Keratinocyte (primary cell): ENCODE data around the gene IFT43. TPM values are rescaled to one million over a fixed set of nuclear protein-coding genes. Genes with fewer than 3 reads are reported as not detected.

Source experiments
- DNase-seq: peaks from one replicate; pipeline ENCODE4 v3.0.0-alpha.2; 2011; ENCODE audit warnings: low read depth, missing footprints, low spot score
- FAIRE-seq: peaks from 2 replicates; lab custom pipeline; 2011; peaks lifted over from hg19 to GRCh38; lab: Jason Lieb, UNC
- H2AFZ ChIP-seq: 2 replicates; pipeline ENCODE4 v1.6.0; 2012; ENCODE audit warnings: low read length, control low read depth, inconsistent platforms; ENCODE audit not compliant: control insufficient read depth
- H3K27ac ChIP-seq: 2 replicates; pipeline ENCODE4 v1.5.1; 2011; ENCODE audit warnings: low read length; ENCODE audit not compliant: control insufficient read depth, insufficient read depth
- H3K27me3 ChIP-seq: 3 replicates; pipeline ENCODE4 v1.6.0; 2011; ENCODE audit warnings: low read length; ENCODE audit not compliant: control insufficient read depth, insufficient read depth; ENCODE audit errors: extremely low read depth
- H3K36me3 ChIP-seq, 2 experiments: 2 replicates in 1 of 2; 3 replicates in 1 of 2; pipeline ENCODE4 v1.5.1; 2011; ENCODE audit warnings: low read length in 2 of 2, mild to moderate bottlenecking in 1 of 2; ENCODE audit not compliant: control insufficient read depth in 2 of 2, insufficient read depth in 2 of 2; ENCODE audit errors: extremely low read depth in 1 of 2
- H3K4me1 ChIP-seq: 3 replicates; pipeline ENCODE4 v1.5.1; 2011; ENCODE audit warnings: low read length; ENCODE audit not compliant: control insufficient read depth, insufficient read depth; ENCODE audit errors: extremely low read depth
- H3K4me2 ChIP-seq: 3 replicates; pipeline ENCODE4 v1.6.0; 2011; ENCODE audit warnings: low read depth, low read length; ENCODE audit not compliant: control insufficient read depth, insufficient read depth; ENCODE audit errors: extremely low read depth
- H3K4me3 ChIP-seq, 3 experiments: fragments of 200-600 bp in 1 of 3; sonication (generic) in 1 of 3; 2 replicates in 2 of 3; 3 replicates in 1 of 3; pipeline ENCODE4 v1.5.1; 2011 to 2016; ENCODE audit warnings: low read length in 3 of 3, mild to moderate bottlenecking in 3 of 3, control low read depth in 2 of 3, inconsistent platforms in 1 of 3, low read depth in 1 of 3, mixed read lengths in 1 of 3, mixed run types in 1 of 3, moderate library complexity in 1 of 3; ENCODE audit not compliant: control insufficient read depth in 2 of 3, insufficient read depth in 2 of 3; ENCODE audit errors: extremely low read depth in 1 of 3
- H3K79me2 ChIP-seq: 2 replicates; pipeline ENCODE4 v1.6.0; 2012; ENCODE audit warnings: low read length; ENCODE audit not compliant: control insufficient read depth, insufficient read depth
- H3K9ac ChIP-seq: 3 replicates; pipeline ENCODE4 v1.6.0; 2011; ENCODE audit warnings: low read length; ENCODE audit not compliant: control insufficient read depth, insufficient read depth; ENCODE audit errors: extremely low read depth
- H3K9me1 ChIP-seq: 3 replicates; pipeline ENCODE4 v1.6.0; 2011; ENCODE audit warnings: low read length; ENCODE audit not compliant: control insufficient read depth, insufficient read depth; ENCODE audit errors: extremely low read depth
- H3K9me3 ChIP-seq: 2 replicates; pipeline ENCODE4 v1.5.1; 2012; ENCODE audit warnings: low read depth, low read length; ENCODE audit not compliant: control insufficient read depth
- H4K20me1 ChIP-seq: 3 replicates; pipeline ENCODE4 v1.6.0; 2011; ENCODE audit warnings: low read length; ENCODE audit not compliant: control insufficient read depth, insufficient read depth; ENCODE audit errors: extremely low read depth
- EZH2 ChIP-seq: IDR thresholded peaks from one replicate; pipeline ENCODE4 v1.6.1; 2012; ENCODE audit warnings: inconsistent platforms, mild to moderate bottlenecking, low read length, moderate library complexity
- dilution Hi-C: fragments of 300-500 bp; cut with MboI; formaldehyde crosslinking; loops from one replicate; pipeline ENCODE4 v1.7.0; 2020; ENCODE audit warnings: low sequenced_read_pairs; ENCODE audit not compliant: extremely low pct_ligation_motif_present
- polyA plus RNA-seq, 5 experiments: library from polyadenylated mRNA; depleted of rRNA in 3 of 5; stranded (reverse) in 3 of 5; stranded (forward) in 1 of 5; unstranded in 1 of 5; fragments of >200 nt; gene quantifications; 1 replicate in 1 of 5; 2 replicates in 3 of 5; 3 replicates in 1 of 5; pipeline versions ENCODE4 v1.2.1 to v1.2.3, GENCODE V29; 2011 to 2012; ENCODE audit warnings: missing spikeins in 2 of 5, low read depth in 1 of 5, low replicate concordance in 1 of 5
- TF ChIP-seq, protein P1 (sequence below), 3 experiments: IDR thresholded peaks in 1 of 3; conservative IDR thresholded peaks in 1 of 3; optimal IDR thresholded peaks in 1 of 3; 2 replicates in 2 of 3; 3 replicates in 1 of 3; pipeline versions ENCODE3 to v1.5.1; 2011; ENCODE audit warnings: low read length in 3 of 3, mild to moderate bottlenecking in 3 of 3, moderate library complexity in 2 of 3, control low read depth in 1 of 3, inconsistent platforms in 1 of 3; ENCODE audit not compliant: insufficient read depth in 2 of 3; ENCODE audit errors: extremely low read depth in 1 of 3

IFT43 gene
- polyA plus RNA-seq, 1 donor (not counting 4 experiments of a cell fraction or from before 2014, with no cell fraction given): 41.6 TPM

DNA sequence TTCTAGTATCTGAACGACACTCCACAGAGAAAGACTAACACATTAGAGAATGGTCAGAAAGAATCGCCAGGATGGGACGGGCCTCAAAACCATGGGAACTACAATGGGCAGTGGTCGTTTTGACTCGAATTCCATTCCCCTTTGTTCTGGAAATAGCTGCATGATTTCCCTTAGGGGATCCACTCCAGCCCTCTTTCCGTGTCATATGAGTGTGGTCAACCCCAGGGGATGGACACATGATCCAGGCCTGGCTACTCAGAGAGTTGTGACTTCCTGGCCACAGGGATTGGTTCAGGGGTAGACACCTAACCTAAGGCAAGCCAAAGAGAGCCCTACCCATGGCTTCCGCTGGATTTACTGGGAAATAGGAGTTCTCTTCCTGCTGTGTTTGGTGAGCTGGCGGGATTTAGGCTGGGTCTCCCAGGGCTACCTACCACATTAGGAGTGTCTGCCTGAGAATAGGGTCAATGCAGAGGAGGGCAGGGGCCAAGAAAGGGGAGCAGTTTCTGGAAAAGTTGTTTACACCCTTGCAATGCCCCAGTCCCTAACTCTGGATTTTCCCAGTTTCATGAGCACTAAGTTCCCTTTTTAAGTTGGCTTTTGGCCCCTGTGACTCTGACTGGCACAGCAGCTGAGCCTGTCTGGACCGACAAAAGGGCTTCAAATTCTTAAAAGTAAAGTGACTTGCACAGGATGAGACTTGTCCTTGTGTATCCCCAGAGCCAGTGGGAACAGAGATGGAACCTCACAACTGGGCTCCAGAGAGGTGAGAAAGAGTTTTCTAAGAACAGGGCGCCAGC lies 138.1 kb downstream of the IFT43 start:
- no peak for TF ChIP-seq EZH2
- TF ChIP-seq, protein P1, sequence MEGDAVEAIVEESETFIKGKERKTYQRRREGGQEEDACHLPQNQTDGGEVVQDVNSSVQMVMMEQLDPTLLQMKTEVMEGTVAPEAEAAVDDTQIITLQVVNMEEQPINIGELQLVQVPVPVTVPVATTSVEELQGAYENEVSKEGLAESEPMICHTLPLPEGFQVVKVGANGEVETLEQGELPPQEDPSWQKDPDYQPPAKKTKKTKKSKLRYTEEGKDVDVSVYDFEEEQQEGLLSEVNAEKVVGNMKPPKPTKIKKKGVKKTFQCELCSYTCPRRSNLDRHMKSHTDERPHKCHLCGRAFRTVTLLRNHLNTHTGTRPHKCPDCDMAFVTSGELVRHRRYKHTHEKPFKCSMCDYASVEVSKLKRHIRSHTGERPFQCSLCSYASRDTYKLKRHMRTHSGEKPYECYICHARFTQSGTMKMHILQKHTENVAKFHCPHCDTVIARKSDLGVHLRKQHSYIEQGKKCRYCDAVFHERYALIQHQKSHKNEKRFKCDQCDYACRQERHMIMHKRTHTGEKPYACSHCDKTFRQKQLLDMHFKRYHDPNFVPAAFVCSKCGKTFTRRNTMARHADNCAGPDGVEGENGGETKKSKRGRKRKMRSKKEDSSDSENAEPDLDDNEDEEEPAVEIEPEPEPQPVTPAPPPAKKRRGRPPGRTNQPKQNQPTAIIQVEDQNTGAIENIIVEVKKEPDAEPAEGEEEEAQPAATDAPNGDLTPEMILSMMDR (optimal IDR thresholded peaks at IDR 0.05 in 1 of 3, IDR thresholded peaks at IDR 0.05 in 1 of 3, conservative IDR thresholded peaks at IDR 0.05 in 1 of 3; ENCODE audit: extremely low read depth in 1 of 3, insufficient read depth in 2 of 3, low read length in 3 of 3): no peak
- peaks cover 13% of the 10 kb centered on the region for H3K27me3 ChIP-seq
- dilution Hi-C loops: no loop called here
- no peak overlapping the region for H3K4me3 ChIP-seq
- DNase-seq: no peak
- H3K4me2 ChIP-seq: no peak overlapping the region
- no peaks in the 10 kb centered on the region for H3K9me3 ChIP-seq
- no peak for FAIRE-seq
- H3K36me3 ChIP-seq: no peaks in the 10 kb centered on the region
- no peak overlapping the region for H2AFZ ChIP-seq
- no peaks in the 10 kb centered on the region for H3K4me1 ChIP-seq
- H3K27ac ChIP-seq: no peak overlapping the region
- no peaks in the 10 kb centered on the region for H3K9me1 ChIP-seq
- no peak overlapping the region for H3K9ac ChIP-seq
- no peaks in the 10 kb centered on the region for H3K79me2 ChIP-seq
- H4K20me1 ChIP-seq: no peaks in the 10 kb centered on the region

DNA sequence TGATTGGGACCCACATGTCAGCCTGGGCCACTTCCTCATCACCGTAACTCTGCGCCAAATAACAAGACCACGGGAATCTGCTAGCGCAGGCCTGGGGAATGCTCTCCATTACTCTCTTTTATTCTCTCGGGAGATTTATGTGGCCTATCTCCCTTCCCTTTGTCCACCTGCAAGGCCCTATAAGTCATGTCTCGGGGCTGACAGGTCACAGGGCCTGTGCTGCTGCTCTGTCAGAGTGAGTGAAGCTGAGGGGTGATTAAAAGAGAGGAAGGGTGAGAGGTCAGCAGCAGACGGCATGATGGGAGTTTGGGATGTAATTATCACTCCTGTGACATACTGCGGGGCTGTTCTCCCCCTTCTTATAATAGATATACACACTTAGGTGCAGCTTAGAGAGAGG lies 139.9 kb downstream of the IFT43 start:
- Histone ChIP-seq H3K27ac (no peak overlapping the region), H3K9me1 (no peaks in the 10 kb centered on the region), H3K4me3 (no peak overlapping the region), H3K4me1 (no peaks in the 10 kb centered on the region), H3K9ac (no peak overlapping the region), H3K9me3 (no peaks in the 10 kb centered on the region), H2AFZ (no peak overlapping the region), H3K4me2 (no peak overlapping the region), H4K20me1 (no peaks in the 10 kb centered on the region), H3K79me2 (no peaks in the 10 kb centered on the region), H3K27me3 (peaks cover 20% of the 10 kb centered on the region), H3K36me3 (no peaks in the 10 kb centered on the region)
- no peak for TF ChIP-seq EZH2
- TF ChIP-seq, protein P1 (optimal IDR thresholded peaks at IDR 0.05 in 1 of 3, IDR thresholded peaks at IDR 0.05 in 1 of 3, conservative IDR thresholded peaks at IDR 0.05 in 1 of 3; ENCODE audit: extremely low read depth in 1 of 3, insufficient read depth in 2 of 3, low read length in 3 of 3): no peak
- dilution Hi-C loops: no loop called here
- DNase-seq (no peak), FAIRE-seq (no peak)
